Transverse colon (tissue), 4 donors: Measurements from ENCODE around the gene OR6J1. TPM values are rescaled to one million over a fixed set of nuclear protein-coding genes. Genes with fewer than 3 reads are reported as not detected.
"Not testable (repeated sequence)": the region's sequence is repeated elsewhere in the genome, so short reads cannot be mapped to it uniquely, and the experiment has no call there.

Experiments used
- DNase-seq: peaks from one replicate; pipeline ENCODE4 v3.0.0-alpha.2; 2019
- H3K27ac ChIP-seq, 4 donors: fragments of 200-600 bp; sonication (generic); 2 replicates each; pipeline ENCODE4 v1.5.1; 2016 to 2018; ENCODE audit warnings: inconsistent platforms in 4 of 4
- H3K27me3 ChIP-seq: fragments of 200-600 bp; sonication (generic); 2 replicates; pipeline ENCODE4 v1.5.1; 2017; ENCODE audit warnings: inconsistent platforms
- H3K36me3 ChIP-seq, 4 donors: fragments of 200-600 bp; sonication (generic); 2 replicates each; pipeline ENCODE4 v1.5.1; 2017 to 2019; ENCODE audit warnings: inconsistent platforms in 4 of 4
- H3K4me1 ChIP-seq, 4 donors: fragments of 200-600 bp; sonication (generic); 2 replicates each; pipeline ENCODE4 v1.5.1; 2017 to 2020; ENCODE audit warnings: inconsistent platforms in 4 of 4
- H3K4me3 ChIP-seq, 4 donors: fragments of 200-600 bp; sonication (generic); 1 replicate in 1 of 4; 2 replicates in 3 of 4; pipeline versions ENCODE4 v1.5.1 to v1.6.1; 2017 to 2019; ENCODE audit warnings: inconsistent platforms in 4 of 4
- H3K9me3 ChIP-seq, 2 donors: fragments of 200-600 bp; sonication (generic); 2 replicates each; pipeline ENCODE4 v1.5.1; 2017 to 2019; ENCODE audit warnings: inconsistent platforms in 2 of 2
- CTCF ChIP-seq, 5 experiments: fragments of 200-600 bp in 3 of 5; fragments of 450-650 bp in 2 of 5; sonication (generic) in 3 of 5; IDR thresholded peaks; 1 replicate in 2 of 5; 2 replicates in 3 of 5; pipeline ENCODE4 v1.5.1; 2016 to 2017; ENCODE audit warnings: antibody characterized with exemption in 5 of 5, inconsistent platforms in 3 of 5, mild to moderate bottlenecking in 2 of 5, moderate library complexity in 1 of 5
- EP300 ChIP-seq: sonication (generic); formaldehyde crosslinking; IDR thresholded peaks from one replicate; pipeline ENCODE4 v1.6.1; 2017; ENCODE audit warnings: antibody characterized with exemption, low read depth
- POLR2A ChIP-seq: fragments of 450-650 bp; IDR thresholded peaks from one replicate; pipeline ENCODE4 v1.6.1; 2016; ENCODE audit warnings: antibody characterized with exemption, mild to moderate bottlenecking, moderate library complexity
- POLR2AphosphoS5 ChIP-seq, 3 donors: sonication (generic); formaldehyde crosslinking; IDR thresholded peaks; one replicate each; pipeline ENCODE4 v1.6.1; 2016; ENCODE audit warnings: antibody characterized with exemption in 3 of 3
- WGBS, 2 donors: methylation state at CpG; one replicate each; pipeline ENCODE4 v1.1.5; 2018; ENCODE audit warnings: low coverage in 1 of 2; 5-methylcytosine and 5-hydroxymethylcytosine counted together
- in situ Hi-C, 4 donors: fragments of 200-750 bp; cut with MboI; loops; one replicate each; pipeline versions ENCODE4 v1.15.0 to v1.15.1; 2017; ENCODE audit warnings: low sequenced_read_pairs in 3 of 4, low pct_ligation_motif_present in 1 of 4, low pct_unique_long_range_greater_than_20kb in 1 of 4
- intact Hi-C: fragments of 100-400 bp; cut with DNase I; formaldehyde crosslinking; loops from one replicate; pipeline ENCODE4 v1.15.1; 2023; ENCODE audit warnings: low total_unique reads
- total RNA-seq, 4 donors: library from RNA; depleted of rRNA; stranded (reverse); fragments of >200 nt; gene quantifications; one replicate each; pipeline ENCODE4 v1.1.0, GENCODE V29; 2016

The OR6J1 gene
- total RNA-seq: not detected

GRCh38 chr14:22644305-22644635 lies at the start of gene OR6J1:
Gene OR6J1 (minus strand): TSS chr14:22644352. CDS start chr14:22634811, 9,541 bp downstream.
- in situ Hi-C loops (loop anchor here in 1 of 4 donors (10.0 kb wide), 1 partner anchor 79 kb away; no protein-coding TSS in a partner anchor), intact Hi-C loops (no loop called here)
- DNase-seq: no peak
- Histone ChIP-seq H3K4me1 (no peaks in the 10 kb centered on the region), H3K27me3 (no peaks in the 10 kb centered on the region), H3K27ac (no peak within 1 kb of the TSS), H3K36me3 (no peaks in the 10 kb centered on the region), H3K9me3 (no peaks in the 10 kb centered on the region), H3K4me3 (no peak within 1 kb of the TSS)
- TF ChIP-seq POLR2A (no peak), CTCF (IDR thresholded peaks at IDR 0.05) (no peak), EP300 (no peak), POLR2AphosphoS5 (IDR thresholded peaks at IDR 0.05) (no peak)
- WGBS, 2 donors: 46% methylated on average over 1 of the region's 1 CpG; no CpG with 5 or more reads in 1 of the 2 donors

DNA sequence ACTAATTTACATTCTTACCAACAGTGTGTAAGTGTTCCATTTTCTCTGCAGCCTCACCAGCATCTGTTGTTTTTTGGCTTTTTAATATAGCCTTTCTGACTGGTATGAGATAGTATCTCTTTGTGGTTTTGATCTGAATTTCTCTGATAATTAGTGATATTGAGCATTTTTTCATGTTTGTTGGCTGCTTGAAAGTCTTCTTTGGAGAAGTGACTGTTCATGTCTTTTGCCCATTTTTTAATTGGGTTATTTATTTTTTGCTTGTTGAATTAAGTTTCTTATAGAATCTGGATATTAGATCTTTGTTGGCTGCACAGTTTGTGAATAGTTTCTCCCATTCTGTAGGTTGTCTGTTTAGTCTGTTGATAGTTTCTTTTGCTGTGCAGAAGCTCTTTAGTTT lies 48.0 kb upstream of the OR6J1 start:
- no peaks in the 10 kb centered on the region for H3K27me3 ChIP-seq
- H3K4me1 ChIP-seq: no peaks in the 10 kb centered on the region
- no peaks in the 10 kb centered on the region for H3K36me3 ChIP-seq
- no peak overlapping the region for H3K27ac ChIP-seq
- no peak overlapping the region for H3K4me3 ChIP-seq
- intact Hi-C loops: no loop called here
- in situ Hi-C loops: no loop called here
- DNase-seq: no peak
- H3K9me3 ChIP-seq: peaks cover 8 to 16% of the 10 kb centered on the region in 2 donors
- TF ChIP-seq POLR2AphosphoS5 (IDR thresholded peaks at IDR 0.05): no peak
- TF ChIP-seq CTCF (IDR thresholded peaks at IDR 0.05): no peak
- no peak for TF ChIP-seq EP300
- TF ChIP-seq POLR2A: no peak

DNA sequence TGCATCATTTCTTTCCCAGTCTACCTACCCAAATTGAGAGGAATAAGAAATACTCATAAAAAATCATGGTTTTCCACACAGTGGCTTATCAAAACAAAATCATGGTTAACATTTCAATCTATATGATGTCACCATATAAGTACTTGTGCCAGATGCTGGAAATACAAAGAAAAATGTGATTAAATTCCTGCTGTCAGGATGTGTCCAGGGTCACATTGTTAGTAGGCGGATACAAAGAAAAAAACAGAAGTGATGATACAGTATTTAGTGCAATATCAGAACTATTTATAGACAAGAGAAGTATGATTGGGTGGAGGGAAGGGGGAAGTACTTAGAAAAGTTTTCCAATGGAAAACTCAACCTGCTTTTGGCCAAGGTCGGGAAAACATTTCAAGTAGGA lies 47.0 kb upstream of the OR6J1 start:
- H3K4me3 ChIP-seq: no peak overlapping the region
- 57 to 71% methylated on average over 2 of the region's 2 CpGs for WGBS, 2 donors
- no peaks in the 10 kb centered on the region for H3K36me3 ChIP-seq
- intact Hi-C loops: no loop called here
- no peak for DNase-seq
- TF ChIP-seq POLR2A (no peak), POLR2AphosphoS5 (IDR thresholded peaks at IDR 0.05) (no peak)
- peaks cover 6% of the 10 kb centered on the region for H3K27me3 ChIP-seq
- in situ Hi-C loops: no loop called here
- H3K27ac ChIP-seq: no peak overlapping the region
- peaks cover 8 to 16% of the 10 kb centered on the region in 2 donors for H3K9me3 ChIP-seq
- no peaks in the 10 kb centered on the region for H3K4me1 ChIP-seq

DNA sequence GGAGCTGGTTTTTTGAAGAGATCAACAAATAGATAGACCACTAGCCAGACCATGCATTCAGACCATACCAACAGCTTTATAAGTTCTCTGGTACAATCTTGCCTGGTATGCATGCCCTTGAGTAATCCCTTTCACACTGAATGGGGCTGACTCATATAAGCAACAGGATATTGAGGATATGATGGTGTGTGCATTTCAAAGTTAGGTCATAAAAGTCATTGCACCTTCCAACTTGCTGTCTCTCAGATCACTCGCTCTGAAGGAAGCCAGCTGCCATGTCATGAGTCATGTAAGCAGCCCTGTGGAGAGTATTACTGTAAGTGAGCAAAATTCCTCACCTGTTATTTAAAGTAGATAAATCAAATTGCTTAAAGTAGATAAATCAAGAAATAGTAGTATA lies 45.0 kb upstream of the OR6J1 start:
- H3K9me3 ChIP-seq: peaks cover 8 to 16% of the 10 kb centered on the region in 2 donors
- no peaks in the 10 kb centered on the region for H3K36me3 ChIP-seq
- no peak overlapping the region for H3K4me3 ChIP-seq
- in situ Hi-C loops: no loop called here
- H3K27me3 ChIP-seq: peaks cover 6% of the 10 kb centered on the region
- TF ChIP-seq CTCF (IDR thresholded peaks at IDR 0.05): no peak
- TF ChIP-seq EP300: no peak
- TF ChIP-seq POLR2AphosphoS5 (IDR thresholded peaks at IDR 0.05): peak in 1 of 3 donors; percentile 44
- WGBS, 2 donors: 17 to 36% methylated on average over 1 of the region's 1 CpG
- intact Hi-C loops: no loop called here
- no peak overlapping the region for H3K27ac ChIP-seq
- no peak for DNase-seq
- H3K4me1 ChIP-seq: no peaks in the 10 kb centered on the region

GRCh38 chr14:22687969-22688368 lies 43.8 kb upstream of the OR6J1 start:
- H3K27ac ChIP-seq, H3K4me1 ChIP-seq, intact Hi-C loops, H3K4me3 ChIP-seq, in situ Hi-C loops, H3K27me3 ChIP-seq, H3K36me3 ChIP-seq, DNase-seq: not testable (repeated sequence)
- WGBS, 2 donors: 86 to 100% methylated on average over 3 of the region's 3 CpGs
- peaks cover 5 to 14% of the 10 kb centered on the region in 2 donors for H3K9me3 ChIP-seq

DNA sequence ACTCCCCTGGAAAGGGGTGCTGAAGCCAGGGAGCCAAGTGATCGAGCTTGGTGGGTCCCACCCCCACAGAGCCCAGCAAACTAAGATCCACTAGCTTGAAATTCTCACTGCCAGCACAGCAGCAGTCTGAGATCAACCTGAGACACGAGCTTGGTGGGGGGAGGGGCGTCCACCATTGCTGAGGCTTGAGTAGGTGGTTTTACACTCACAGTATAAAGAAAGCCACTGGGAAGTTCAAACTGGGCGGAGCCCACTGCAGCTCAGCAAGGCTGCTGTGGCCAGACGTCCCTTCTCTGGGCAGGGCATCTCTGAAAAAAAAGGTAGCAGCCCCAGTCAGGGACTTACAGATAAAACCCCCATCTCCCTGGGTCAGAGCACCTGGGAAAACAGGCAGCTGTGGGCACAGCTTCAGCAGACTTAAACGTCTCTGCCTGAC lies 42.0 kb upstream of the OR6J1 start:
- H3K36me3 ChIP-seq, H3K4me3 ChIP-seq, H3K27me3 ChIP-seq, H3K27ac ChIP-seq, intact Hi-C loops, in situ Hi-C loops, H3K4me1 ChIP-seq, DNase-seq, H3K9me3 ChIP-seq: not testable (repeated sequence)
- 26% methylated on average over 6 of the region's 6 CpGs; no CpG with 5 or more reads in 1 of the 2 donors for WGBS, 2 donors
